ENCODE data around the gene CORO7.

The CORO7 gene

GRCh38 chr16:4370570-4371356 lies 45.6 kb downstream of the CORO7 start:
- DNase-seq: peak; percentile 82

- DNase-seq: no peak
Measured at GRCh38 chr16:4370151-4370550, 46.2 kb downstream of the CORO7 start.

- DNase-seq: no peak
Measured at GRCh38 chr16:4369007-4369733, 47.2 kb downstream of the CORO7 start.

GRCh38 chr16:4367393-4367856 lies 49.0 kb downstream of the CORO7 start:
- no peak for DNase-seq

GRCh38 chr16:4366016-4366415 lies 50.4 kb downstream of the CORO7 start:
- DNase-seq: no peak

GRCh38 chr16:4365615-4366014 lies 50.8 kb downstream of the CORO7 start:
- no peak for DNase-seq

GRCh38 chr16:4365014-4365406 lies 51.4 kb downstream of the CORO7 start:
- DNase-seq: no peak

GRCh38 chr16:4364196-4365013 lies 52.0 kb downstream of the CORO7 start:
- DNase-seq: no peak

GRCh38 chr16:4362476-4363135 lies 53.8 kb downstream of the CORO7 start:
- no peak for DNase-seq

- no peak for DNase-seq
Measured at GRCh38 chr16:4361944-4362311, 54.5 kb downstream of the CORO7 start.

- DNase-seq: no peak
Measured at GRCh38 chr16:4361033-4361943, 55.1 kb downstream of the CORO7 start.

GRCh38 chr16:4360538-4361021 lies 55.8 kb downstream of the CORO7 start:
- DNase-seq: no peak

- no peak for DNase-seq
Measured at GRCh38 chr16:4359914-4360313, 56.5 kb downstream of the CORO7 start.

- no peak for DNase-seq
Measured at GRCh38 chr16:4358831-4359561, 57.4 kb downstream of the CORO7 start.

- DNase-seq: no peak
Measured at GRCh38 chr16:4358236-4358635, 58.2 kb downstream of the CORO7 start.

GRCh38 chr16:4356820-4357219 lies 59.6 kb downstream of the CORO7 start:
- DNase-seq: no peak

- DNase-seq: no peak
Measured at GRCh38 chr16:4354512-4355409, 61.6 kb downstream of the CORO7 start.

- no peak for DNase-seq
Measured at GRCh38 chr16:4353675-4354074, 62.7 kb downstream of the CORO7 start.

- DNase-seq: no peak
Measured at GRCh38 chr16:4352843-4353242, 63.6 kb downstream of the CORO7 start.

- no peak for DNase-seq
Measured at GRCh38 chr16:4351880-4352279, 64.5 kb downstream of the CORO7 start.

Data from right hindlimb (tissue), 1 donor.